NOMO-1 (cell line): ENCODE measurements around the gene KLHL7.
A peak's percentile ranks its signal among the peaks of the same experiment; 100 is the strongest.

ENCODE experiments used
- DNase-seq, 2 experiments: peaks; one replicate each; lab custom pipeline; 2025; ENCODE audit not compliant: unreplicated experiment in 2 of 2; lab: John Stamatoyannopoulos, UW

KLHL7 gene, protein sequence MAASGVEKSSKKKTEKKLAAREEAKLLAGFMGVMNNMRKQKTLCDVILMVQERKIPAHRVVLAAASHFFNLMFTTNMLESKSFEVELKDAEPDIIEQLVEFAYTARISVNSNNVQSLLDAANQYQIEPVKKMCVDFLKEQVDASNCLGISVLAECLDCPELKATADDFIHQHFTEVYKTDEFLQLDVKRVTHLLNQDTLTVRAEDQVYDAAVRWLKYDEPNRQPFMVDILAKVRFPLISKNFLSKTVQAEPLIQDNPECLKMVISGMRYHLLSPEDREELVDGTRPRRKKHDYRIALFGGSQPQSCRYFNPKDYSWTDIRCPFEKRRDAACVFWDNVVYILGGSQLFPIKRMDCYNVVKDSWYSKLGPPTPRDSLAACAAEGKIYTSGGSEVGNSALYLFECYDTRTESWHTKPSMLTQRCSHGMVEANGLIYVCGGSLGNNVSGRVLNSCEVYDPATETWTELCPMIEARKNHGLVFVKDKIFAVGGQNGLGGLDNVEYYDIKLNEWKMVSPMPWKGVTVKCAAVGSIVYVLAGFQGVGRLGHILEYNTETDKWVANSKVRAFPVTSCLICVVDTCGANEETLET

DNA sequence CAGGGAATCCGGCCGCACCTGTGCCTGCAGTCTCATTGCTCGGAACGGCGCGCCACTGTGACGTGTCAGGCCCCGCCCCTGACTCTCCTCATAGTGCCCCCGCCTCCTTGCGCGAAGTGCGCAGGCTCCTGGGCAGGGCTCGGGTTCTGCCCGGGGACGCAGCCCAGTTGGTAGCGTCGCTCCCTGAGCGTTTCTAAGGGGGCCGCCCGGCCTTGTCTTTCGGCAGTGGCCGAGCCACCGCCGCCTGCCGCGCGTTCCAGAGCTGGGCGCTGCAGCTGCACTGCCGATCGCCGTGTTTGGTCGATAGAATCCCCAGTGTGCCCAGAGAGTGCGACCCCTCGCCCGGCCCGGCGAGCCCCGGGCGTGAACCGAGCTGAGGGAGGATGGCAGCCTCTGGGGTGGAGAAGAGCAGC lies at the start of gene KLHL7:
KLHL7 (plus strand) TSS at position 142 of the 413 bp plus-strand sequence; CDS start at position 384, 242 bp downstream.
- peak; percentile 79 to 86 for DNase-seq

DNA sequence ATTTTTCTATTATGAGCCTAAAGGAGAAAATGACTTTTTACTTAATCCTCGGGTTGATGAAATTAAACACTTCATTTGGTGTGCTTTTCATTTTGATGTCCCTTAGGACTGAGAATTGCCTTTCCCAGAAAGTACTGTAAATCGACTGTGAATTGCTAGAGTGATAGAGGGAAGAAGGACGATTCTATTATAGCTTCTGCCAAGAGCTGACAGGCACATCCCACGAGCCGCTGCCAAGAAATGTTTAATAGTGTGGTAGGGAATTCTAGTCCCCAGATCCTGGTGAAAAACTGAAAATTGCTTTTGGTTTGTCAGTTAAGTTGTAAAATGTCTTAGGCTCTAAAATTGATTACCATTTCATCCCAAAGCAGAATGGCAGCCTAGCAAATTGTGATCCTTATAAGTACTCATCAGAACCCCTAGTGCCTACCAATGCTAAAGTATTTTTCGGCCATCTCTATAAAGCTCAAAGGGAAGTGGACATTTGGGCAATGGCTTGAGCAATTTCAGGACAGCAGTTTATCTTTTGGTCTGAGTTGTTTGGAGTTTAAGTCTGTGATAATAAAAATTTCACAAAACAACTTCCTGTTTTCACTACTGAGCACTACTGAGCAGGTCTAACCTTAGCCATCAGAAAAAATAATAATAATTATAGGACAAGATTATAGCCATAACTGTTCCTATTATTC lies 47.0 kb upstream of the KLHL7 start:
- DNase-seq = peak; percentile 48 to 52

DNA sequence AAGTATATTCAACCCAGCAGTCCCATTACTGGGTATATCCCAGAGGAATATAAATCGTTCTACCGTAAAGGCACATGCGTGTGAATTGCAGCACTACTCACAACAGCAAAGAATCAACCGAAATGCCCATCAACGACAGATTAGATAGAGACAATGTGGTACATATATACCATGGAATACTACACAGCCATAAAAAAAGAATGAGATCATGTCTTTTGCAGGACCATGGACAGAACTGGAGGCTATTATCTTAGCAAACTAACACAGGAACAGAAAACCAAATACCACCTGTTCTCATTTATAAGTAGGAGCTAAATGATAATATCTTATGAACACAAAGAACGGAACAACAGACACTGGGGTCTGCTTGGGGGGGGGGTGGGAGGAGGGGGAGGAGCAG lies 44.3 kb upstream of the KLHL7 start:
- no peak for DNase-seq

DNA sequence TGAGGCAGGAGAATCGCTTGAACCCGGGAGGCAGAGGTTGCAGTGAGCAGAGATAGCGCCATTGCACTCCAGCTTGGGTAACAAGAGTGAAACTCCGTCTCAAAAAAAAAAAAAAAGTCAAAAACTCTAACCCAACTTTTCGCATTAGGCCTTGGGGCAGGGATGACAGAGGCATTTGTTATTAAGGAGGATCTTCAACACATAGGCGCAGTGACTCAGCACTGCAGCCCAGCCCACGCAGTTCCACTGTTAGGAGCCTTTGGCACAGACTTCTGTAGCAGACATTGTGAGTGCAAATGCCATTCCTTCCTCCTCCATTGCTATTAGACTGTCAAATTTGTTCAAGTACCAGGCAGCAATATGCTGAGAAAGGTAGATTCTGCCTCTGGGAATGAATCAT lies 43.1 kb upstream of the KLHL7 start:
- DNase-seq = no peak

DNA sequence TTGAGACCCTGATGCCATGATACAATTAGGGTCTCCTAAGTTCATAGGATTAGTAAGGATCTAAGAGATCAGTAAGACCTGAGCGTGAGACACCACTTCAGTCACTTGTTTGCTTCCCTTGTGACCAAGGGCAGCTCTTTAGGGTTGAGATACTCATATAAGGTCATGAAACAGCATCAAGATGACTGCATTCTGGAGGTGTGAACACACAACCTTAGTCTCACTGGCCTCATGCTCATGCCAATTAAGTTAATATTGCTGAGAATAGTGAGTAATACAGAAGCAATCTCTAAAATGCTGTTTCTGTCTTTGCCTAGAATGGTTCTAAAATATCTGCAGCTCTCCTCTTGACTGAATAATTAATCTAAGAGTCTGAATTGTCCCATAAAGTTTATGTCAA lies 39.6 kb upstream of the KLHL7 start:
- no peak for DNase-seq

DNA sequence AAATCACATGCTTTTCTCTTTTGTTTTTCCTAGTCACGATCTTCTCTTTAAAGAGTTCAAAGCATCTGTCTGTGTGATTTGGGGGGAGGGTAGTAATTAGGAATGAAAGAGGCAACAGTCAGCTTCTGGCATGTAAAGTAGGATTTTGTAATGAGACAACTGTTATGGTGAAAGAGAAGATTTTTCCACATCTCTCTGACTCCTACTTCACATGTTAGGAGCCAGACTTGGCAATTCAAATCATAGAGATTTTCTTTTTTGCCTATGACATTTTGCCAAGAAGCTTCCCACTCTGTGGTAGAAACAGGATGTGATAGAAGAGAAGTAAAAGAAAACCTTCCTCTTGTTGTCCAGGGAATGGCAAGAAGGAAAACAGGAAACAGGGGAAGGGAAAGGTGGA lies 38.3 kb upstream of the KLHL7 start:
- DNase-seq = no peak

DNA sequence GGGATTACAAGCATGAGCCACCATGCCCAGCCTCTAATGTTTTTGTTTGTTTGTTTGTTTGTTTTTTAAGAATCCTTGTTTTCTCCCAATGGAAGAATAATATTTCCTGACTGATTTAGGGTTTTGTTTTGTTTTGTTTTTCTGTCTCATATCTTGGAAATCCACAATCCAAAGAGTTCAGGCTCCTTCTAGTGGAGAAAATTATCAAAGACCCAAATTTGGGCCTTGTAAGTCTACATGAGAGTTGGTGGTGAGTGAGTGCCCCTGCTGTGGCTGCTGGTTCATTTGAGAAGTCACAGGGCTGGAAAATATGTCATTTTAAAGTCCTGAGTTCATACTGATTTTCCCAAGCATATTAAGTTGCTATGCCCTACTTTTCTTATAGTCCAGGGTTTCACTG lies 33.5 kb upstream of the KLHL7 start:
- no peak for DNase-seq

DNA sequence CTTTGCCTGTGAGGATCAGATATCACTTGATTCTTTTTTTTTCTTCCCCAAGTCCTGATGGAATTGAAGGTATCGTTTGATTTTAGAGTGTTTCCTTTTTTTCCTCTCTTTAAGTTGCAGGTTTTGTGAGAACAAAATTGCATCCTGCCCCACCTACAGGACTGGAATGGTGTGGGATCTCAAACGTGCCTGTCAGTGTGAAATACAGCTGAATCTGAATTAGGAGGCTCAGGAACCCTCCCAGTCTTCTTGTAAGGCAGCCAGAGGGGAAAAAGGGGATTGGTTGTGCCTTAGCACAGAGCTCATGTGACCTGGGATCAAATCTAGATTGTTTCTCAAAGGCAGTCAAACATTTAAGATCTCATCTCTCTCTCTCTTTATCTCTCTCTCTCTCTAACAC lies 32.7 kb upstream of the KLHL7 start:
- no peak for DNase-seq

DNA sequence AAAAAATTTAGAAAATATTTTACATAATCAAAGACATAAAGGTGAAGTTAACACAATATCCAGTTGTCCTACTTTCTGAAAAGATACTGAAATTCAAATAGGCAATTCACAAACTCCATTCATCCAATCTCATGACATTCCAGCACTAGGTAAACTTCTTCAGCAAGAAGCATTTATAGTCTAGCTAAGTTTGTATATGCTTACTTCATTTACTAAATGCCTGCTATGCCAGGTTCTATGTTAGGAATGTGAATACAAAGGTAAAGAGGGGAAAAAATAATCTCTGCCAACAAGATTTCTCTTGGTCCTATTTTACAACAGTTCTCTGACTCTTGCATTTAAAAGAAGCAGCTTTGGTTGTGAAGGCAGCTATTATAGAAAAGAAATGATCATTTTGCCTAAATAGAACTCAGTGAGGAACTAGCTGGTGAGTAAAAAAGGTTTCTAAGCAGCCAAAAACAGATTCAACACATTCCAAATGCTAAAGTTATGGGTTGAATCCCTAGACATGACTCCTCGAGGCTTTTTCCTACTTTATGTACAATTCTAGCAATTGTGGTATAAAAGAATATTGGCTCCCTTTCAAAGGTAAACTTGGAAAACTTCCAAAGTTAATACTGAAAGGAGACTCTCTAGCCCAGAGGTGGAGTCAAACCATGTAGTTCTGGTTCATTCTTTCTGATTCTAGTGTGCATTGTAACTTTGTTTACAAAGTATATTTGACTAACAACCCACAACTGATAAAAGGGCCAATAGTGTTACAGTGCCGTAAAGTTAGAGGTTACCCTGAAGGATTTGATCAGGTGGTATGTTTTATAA lies 30.9 kb upstream of the KLHL7 start:
- no peak for DNase-seq

DNA sequence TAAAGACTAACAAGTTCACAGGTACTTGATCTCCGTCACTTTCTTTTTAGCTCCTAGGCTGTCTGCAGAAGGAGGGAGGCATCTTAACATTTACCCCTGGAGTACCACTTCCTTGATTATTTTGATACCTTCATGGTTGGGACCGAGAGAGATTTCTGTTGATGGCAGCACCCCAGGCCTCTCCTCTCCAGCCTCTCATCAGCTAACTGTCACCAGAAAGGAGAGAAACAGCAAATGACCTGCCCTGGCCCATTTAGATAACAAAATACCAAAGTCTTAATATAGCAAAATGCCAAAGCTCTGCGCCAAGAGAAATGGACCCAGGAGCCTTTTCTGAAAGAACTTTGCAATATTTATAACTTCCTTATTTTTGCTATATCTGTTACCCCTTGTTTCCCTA lies 30.0 kb upstream of the KLHL7 start:
- DNase-seq = peak; percentile 9 to 38

DNA sequence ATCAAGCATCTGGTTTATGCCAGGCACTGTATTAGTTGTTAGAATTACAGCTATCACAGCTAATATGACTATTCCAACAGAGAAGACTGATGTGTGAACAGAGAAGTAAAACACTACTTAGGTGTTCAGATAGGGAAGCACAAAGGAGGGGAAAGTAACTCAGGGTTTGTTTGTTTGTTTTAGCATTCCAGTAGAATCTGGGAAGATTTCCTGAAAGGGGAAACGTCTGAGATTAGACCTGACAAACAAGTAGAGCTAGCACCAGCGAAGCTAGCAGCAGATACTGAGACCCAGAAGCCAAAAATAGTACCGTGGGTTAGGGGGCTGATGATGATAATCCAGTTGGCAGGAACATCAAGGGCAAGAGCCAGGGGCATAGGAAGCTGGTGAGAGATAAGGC lies 28.8 kb upstream of the KLHL7 start:
- DNase-seq = no peak

DNA sequence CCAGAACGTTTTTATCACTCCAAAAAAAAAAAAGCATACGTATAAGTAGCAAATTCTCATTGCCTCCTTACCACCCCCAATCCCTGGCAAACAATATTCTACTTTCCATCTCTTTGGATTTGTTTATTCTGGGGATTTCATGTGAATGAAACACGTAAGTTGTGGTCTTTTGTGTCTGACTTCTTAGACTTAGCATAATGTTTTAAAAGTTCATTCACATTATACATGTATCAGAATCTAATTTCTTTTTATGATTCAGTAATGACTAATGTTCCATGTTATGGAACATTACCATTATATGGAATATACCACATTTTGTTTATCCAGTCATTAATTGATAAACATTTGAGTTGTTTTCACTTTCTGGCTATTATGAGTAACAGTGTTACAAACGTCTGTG lies 12.5 kb upstream of the KLHL7 start:
- no peak for DNase-seq

DNA sequence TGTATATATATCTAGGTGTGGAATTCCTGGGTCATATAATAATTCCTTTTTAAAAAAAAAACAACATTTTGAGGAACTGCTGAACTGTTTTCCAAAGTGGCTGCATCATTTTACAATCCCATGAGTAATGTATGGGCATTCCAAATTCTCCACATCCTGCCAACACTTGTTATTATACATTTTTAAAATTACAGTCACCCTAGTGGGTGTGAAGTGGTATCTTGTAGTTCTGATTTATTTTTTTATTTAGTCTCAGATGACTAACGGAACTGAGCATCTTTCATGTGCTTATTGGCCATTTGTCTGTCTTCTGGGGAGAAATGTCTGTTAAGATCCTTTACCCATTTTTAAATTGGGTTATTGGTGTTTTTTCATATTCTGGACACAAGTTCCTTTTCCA lies 12.0 kb upstream of the KLHL7 start:
- no peak for DNase-seq

DNA sequence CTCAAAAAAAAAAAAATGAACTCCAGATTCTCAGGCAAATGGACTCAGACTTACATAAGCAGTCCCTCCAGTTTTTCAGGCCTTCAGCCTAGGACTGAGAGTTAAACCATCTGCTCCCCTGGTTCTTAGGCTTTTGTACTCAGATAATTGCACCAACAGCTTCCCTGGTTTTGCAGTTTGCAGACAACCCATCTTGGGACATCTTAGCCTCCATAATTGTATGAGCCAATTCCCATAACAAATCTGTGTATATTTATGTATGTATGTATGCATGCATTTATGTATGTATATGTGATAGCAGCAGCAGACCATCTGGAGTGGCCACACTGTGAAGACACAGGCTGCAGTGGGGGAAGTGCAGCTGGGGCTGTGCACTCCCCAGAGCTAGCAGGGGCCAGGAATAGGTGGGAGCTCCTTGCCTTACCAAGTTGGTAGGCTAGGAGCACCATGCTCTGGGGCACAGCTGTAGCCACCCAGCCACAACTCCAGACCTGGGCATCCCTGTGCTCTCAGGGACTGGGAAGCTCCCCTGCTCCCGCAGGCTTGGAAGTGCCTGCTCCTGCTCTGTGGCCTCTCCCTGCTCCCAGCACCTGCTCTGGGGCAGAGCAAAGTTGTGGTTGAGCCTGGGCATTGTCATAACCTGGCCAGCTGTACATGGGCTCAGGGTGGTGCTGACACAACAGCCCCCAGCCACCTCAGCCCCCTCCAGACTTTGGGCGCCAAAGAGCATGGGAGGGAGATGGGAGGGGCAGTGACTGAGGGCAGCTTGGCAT lies 8.9 kb upstream of the KLHL7 start:
- DNase-seq = no peak

DNA sequence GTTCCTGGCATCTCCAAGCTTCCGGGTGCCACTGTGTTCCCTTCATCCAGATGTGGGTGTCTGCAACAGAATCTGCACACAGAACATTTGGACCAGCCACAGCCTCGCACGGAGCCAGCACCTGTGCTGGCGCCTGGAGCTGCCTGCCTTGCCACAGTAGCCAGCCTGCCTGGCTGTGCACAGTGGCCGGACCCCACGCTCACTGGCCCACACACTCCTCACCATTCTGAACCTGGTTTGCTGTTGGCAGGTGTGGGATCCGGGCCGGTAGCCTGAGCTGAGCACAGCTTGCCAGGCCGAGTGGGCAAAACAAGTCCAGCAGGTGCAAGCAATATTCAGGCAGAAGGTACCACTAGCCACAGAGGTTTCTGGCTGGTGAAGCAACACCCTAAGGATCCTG lies 7.6 kb upstream of the KLHL7 start:
- no peak for DNase-seq

DNA sequence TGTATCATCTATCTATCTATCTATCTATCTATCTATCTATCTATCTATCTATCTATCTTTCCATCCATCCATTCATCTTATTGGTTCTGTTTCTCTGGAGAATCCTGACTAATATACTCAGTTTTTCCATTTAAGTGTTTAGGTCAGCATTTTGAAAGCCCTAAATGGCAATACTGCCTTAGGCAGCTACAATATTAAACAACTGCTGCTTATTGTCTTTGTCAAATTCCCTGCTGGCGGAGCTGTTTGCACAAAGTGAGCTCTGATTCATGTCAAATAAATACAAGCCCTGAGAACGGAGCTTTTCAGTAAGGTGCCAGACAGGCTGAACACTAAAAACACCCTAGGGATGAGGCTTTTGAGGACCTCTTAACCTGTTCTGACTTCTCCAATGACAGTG lies 7.1 kb upstream of the KLHL7 start:
- no peak for DNase-seq

DNA sequence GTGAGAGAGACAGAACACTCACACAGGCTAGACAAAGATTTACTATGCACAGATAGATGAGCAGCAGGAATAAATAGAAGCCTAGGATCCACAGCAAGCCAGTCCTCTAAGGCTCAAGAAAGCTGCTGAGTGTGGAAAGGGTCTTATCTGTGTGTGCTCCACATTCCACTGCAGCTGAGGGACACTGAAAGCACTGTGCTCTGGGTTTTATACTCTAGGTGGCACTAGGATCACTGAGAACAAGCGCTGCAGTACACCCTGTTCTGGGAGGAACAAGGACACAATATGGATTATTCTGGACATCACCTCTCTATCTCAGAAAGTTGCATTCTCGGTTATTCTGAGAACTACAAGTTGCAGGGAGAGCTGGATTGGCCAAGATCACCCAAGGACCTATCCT lies 4.9 kb upstream of the KLHL7 start:
- no peak for DNase-seq

DNA sequence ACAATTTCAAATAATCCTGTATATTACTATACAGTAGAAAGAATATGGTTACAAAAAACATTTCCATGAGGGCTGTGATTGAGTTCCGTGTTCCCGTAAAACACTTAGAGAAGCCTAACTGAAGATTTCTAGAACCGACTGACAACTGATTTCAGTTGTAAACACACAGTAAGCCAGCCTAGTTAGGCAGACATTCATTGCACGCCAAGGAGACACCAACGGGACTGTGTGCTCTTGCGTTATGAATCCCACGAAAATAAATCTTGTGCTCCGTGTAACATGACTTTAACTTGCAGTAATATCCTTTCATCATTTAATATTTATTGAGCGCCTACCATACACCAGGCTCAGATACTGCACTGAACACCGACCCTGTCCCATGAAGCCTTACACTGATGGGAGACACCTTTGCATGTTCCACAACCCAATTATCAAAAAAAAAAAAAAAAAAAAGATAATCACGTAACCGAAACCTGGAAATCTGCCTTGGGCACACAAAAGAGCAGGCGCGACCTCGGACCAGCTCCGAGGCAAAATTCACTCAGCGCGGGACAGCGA lies 420 bp upstream of the KLHL7 start:
- peak in 1 of 2 experiments; percentile 15 for DNase-seq

DNA sequence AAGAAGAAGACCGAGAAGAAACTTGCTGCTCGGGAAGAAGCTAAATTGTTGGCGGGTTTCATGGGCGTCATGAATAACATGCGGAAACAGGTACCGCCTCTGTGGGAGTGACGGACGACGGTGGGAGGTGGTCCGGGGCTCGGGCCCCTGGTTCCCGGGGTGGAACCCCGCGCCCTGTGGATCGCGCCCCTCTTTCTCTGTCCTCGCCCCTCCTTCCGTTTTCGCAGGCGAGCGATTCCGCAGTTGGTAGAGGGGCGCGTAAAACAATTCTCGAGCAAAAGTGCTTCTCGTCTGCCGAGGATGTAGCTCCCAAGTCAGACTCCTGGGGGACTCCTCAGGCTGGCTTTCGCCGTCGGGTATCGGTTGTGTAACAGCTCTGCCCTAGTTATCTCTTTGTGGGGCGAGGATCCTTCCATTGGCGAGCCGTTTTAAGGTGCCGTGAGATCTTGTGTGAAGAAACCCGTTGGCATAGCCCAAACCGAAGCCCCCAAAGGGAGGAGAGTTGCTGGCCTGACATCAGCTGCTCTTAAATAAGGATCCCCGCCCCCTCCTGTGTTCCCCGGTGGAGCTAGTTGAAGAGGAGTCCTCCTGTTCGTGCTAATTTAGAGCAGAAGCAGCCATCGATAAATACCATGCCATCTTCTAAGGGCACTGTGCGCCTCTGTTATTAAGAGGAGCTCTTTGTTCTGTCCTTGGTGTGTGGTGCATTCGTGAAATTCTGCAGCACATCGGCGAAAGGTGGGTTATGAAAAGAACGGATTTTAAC lies 655 bp downstream of the KLHL7 start:
- DNase-seq = peak; percentile 50 to 66
